Ishikawa (cell line): ENCODE results near the gene CIB1.
A peak's percentile ranks its signal among the peaks of the same experiment; 100 is the strongest.

Experiments
- CEBPB ChIP-seq: IDR thresholded peaks from 2 replicates; pipeline ENCODE4 v1.6.1; 2012
- CREB1 ChIP-seq: IDR thresholded peaks from 2 replicates; pipeline ENCODE4 v1.6.1; 2012; ENCODE audit warnings: low read depth
- EGR1 ChIP-seq: IDR thresholded peaks from 2 replicates; pipeline ENCODE4 v1.6.1; 2012
- EP300 ChIP-seq: IDR thresholded peaks from 2 replicates; pipeline ENCODE4 v1.6.1; 2012; ENCODE audit warnings: borderline replicate concordance
- FOXM1 ChIP-seq: IDR thresholded peaks from 2 replicates; pipeline ENCODE4 v1.6.1; 2012; ENCODE audit warnings: low read depth, borderline replicate concordance
- NFIC ChIP-seq: IDR thresholded peaks from 2 replicates; pipeline ENCODE4 v1.6.1; 2012
- RAD21 ChIP-seq: IDR thresholded peaks from 2 replicates; pipeline ENCODE4 v1.6.1; 2012; ENCODE audit warnings: low read depth
- TAF1 ChIP-seq: IDR thresholded peaks from 2 replicates; pipeline ENCODE4 v1.6.1; 2012; ENCODE audit warnings: low read depth, mild to moderate bottlenecking
- TCF12 ChIP-seq: IDR thresholded peaks from 2 replicates; pipeline ENCODE4 v1.6.1; 2012; ENCODE audit warnings: low read depth
- TEAD4 ChIP-seq: IDR thresholded peaks from 2 replicates; pipeline ENCODE4 v1.6.1; 2012
- USF1 ChIP-seq: IDR thresholded peaks from 2 replicates; pipeline ENCODE4 v1.6.1; 2012
- YY1 ChIP-seq: IDR thresholded peaks from 2 replicates; pipeline ENCODE4 v1.6.1; 2012; ENCODE audit warnings: low read depth
- ZBTB7A ChIP-seq: IDR thresholded peaks from 2 replicates; pipeline ENCODE4 v1.6.1; 2012; ENCODE audit warnings: low read depth
- TF ChIP-seq, protein P1 (sequence below): IDR thresholded peaks from 2 replicates; pipeline ENCODE4 v1.6.1; 2012; ENCODE audit warnings: low read depth, mild to moderate bottlenecking
- TF ChIP-seq, protein P2 (sequence below): IDR thresholded peaks from 2 replicates; pipeline ENCODE4 v1.6.1; 2012

CIB1 gene

DNA sequence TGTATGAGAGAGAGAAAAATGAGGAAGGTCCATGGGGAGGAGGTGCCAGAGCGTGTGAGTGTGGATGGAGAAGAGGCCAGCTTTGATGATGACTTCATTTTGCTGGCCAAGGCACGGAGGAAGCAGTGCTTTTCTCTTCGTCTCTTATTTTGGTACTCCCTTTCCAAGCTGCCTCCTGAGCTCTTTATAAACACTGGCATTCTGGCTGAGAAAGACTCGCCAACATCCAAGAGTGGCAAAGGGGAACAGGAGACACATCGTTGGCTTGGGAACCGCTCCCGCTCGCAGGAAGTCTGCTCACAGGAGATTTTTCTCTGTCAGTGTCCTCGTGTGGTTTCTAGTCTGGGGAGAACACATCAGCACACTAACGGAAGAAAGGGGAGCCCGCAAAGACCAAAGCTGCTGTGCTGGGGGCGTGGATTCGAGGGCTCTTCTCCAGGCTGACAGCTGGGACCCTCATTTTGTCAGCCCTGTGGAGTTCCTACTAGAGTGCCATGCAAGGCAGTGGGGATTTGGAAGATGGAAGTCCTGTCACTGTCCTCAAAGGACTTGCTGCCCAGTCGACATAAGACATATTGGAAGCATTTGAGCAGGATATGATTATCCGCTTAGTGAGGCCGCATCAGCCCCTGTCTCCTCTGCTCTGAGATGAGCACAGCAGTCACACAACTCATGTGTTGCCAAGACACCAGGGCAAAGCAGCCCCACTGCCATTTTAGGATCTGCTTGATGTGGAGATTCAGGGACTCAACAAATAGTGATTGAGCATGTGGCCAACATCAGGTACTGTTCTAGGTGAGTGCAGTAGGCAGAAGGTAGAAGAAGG is 40.6 kb downstream of the CIB1 start:
- TF ChIP-seq ZBTB7A, result no peak
- no peak for TF ChIP-seq EGR1
- TF ChIP-seq, protein P1, sequence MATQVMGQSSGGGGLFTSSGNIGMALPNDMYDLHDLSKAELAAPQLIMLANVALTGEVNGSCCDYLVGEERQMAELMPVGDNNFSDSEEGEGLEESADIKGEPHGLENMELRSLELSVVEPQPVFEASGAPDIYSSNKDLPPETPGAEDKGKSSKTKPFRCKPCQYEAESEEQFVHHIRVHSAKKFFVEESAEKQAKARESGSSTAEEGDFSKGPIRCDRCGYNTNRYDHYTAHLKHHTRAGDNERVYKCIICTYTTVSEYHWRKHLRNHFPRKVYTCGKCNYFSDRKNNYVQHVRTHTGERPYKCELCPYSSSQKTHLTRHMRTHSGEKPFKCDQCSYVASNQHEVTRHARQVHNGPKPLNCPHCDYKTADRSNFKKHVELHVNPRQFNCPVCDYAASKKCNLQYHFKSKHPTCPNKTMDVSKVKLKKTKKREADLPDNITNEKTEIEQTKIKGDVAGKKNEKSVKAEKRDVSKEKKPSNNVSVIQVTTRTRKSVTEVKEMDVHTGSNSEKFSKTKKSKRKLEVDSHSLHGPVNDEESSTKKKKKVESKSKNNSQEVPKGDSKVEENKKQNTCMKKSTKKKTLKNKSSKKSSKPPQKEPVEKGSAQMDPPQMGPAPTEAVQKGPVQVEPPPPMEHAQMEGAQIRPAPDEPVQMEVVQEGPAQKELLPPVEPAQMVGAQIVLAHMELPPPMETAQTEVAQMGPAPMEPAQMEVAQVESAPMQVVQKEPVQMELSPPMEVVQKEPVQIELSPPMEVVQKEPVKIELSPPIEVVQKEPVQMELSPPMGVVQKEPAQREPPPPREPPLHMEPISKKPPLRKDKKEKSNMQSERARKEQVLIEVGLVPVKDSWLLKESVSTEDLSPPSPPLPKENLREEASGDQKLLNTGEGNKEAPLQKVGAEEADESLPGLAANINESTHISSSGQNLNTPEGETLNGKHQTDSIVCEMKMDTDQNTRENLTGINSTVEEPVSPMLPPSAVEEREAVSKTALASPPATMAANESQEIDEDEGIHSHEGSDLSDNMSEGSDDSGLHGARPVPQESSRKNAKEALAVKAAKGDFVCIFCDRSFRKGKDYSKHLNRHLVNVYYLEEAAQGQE, result no peak
- TF ChIP-seq CEBPB, result no peak

DNA sequence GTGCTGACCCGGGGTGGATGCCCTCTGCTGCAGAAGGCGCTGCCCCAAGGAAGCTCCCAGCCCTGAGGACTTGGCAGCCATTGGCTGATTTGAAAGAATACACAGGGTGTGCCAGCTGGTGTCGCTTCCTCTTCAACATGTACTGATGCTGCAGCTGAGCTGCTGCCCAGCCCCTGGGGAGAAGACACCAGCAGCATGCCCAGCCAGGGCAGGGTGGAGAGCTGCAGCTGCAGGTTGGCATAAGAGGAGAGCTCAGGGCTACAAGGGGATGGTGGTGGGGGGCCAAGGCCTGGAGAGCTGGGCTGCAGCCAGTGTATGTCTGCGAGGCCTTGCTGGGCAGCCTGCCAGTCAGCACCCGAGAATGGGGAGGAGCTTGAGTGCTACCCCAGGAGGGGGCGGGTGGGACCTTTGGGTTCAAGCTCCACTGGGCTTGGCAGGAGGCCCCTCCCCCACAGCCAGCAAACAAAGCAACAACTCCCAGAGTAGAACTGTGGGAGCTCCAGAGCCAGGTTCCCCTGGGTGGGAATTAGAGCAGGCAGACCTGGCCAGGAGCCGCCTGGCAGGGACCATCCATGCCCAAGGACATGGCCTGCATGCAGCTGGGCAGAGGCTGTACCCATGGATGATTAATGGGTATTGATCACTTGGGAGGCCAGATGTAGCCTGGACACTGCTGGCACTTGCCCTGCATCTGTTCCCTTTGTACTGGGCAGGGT is 41.8 kb downstream of the CIB1 start:
- TF ChIP-seq TEAD4 (no peak), USF1 (no peak), EGR1 (peak; percentile 49), YY1 (peak; percentile 32; the same call in 1 of the 2 replicates), NFIC (peak; percentile 91), ZBTB7A (0 out of 2 replicates have a peak, but pooled peaks have one; percentile 24), CREB1 (no peak; the same call in 1 of the 2 replicates), RAD21 (peak; percentile 8; the same call in 1 of the 2 replicates), FOXM1 (peak; percentile 99), TAF1 (no peak), EP300 (peak; percentile 77), TCF12 (peak; percentile 90), CEBPB (no peak)
- TF ChIP-seq, protein P2, sequence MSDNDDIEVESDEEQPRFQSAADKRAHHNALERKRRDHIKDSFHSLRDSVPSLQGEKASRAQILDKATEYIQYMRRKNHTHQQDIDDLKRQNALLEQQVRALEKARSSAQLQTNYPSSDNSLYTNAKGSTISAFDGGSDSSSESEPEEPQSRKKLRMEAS, result no peak
- TF ChIP-seq, protein P1, result no peak

DNA sequence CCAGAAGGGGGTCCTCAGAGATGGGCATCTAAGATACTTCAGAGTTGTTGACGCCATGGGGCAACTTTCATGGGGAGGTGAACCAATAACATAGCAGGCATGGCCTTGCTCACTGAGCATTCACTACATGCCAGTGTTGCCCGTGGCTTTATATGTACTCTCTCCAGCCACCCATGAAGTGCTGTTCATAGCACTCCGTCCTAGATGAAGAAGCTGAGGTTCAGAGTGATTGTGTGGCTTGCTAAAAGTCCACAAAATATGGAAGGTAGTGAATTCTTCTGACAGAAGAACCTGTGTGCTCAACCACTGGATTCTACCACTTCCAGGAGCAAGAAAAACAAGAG is 42.4 kb downstream of the CIB1 start:
- 0 out of 2 replicates have a peak, but pooled peaks have one; percentile 9 for TF ChIP-seq TAF1
- TF ChIP-seq USF1, result no peak

GRCh38 chr15:90190606-90191343 is 43.0 kb downstream of the CIB1 start:
- TF ChIP-seq YY1 (no peak), CEBPB (no peak), TEAD4 (no peak), EGR1 (no peak), ZBTB7A (no peak), CREB1 (no peak), FOXM1 (no peak), NFIC (no peak), TCF12 (no peak), USF1 (no peak), EP300 (no peak), RAD21 (no peak), TAF1 (no peak)
- TF ChIP-seq, protein P1, result no peak
- TF ChIP-seq, protein P2, result no peak
